ENCODE data around the gene IL17F. TPM values are rescaled to one million over a fixed set of nuclear protein-coding genes. Genes with fewer than 3 reads are reported as not detected.

Gene IL17F
- polyA plus RNA-seq, 1 donor from 2014 or later = not detected

DNA sequence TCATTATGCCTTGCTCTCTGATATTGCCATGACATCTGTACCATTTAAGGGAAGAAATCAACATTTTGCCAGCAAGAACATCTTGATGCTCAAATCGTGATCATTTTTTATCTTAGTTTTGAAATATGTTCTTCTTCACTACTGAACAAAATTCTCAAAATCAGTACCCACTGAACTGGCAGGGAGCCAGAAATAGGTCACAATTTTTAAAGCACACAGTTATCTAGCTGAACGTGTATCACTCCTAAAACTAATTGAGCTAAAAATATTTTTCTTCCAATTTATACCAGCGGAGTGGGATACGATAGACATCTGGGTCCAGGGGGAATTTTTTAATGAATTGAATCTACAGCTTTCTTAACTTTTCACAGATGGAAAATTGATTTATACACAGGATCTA lies 11.3 kb downstream of the IL17F start:
- no peak overlapping the region for H3K9ac ChIP-seq (ENCODE audit: low read length)
- no peak overlapping the region for H3K4me3 ChIP-seq (ENCODE audit: low read length)
- H2AFZ ChIP-seq (ENCODE audit: low read depth, low read length) = no peak overlapping the region
- TF ChIP-seq TAF1 (IDR thresholded peaks at IDR 0.05; ENCODE audit: low read depth) (no peak), RAD21 (conservative IDR thresholded peaks at IDR 0.05) (no peak), EP300 (conservative IDR thresholded peaks at IDR 0.05; ENCODE audit: poor library complexity, severe bottlenecking) (no peak), MXI1 (conservative IDR thresholded peaks at IDR 0.05; ENCODE audit: poor library complexity, severe bottlenecking) (no peak)
- TF ChIP-seq, protein P1, sequence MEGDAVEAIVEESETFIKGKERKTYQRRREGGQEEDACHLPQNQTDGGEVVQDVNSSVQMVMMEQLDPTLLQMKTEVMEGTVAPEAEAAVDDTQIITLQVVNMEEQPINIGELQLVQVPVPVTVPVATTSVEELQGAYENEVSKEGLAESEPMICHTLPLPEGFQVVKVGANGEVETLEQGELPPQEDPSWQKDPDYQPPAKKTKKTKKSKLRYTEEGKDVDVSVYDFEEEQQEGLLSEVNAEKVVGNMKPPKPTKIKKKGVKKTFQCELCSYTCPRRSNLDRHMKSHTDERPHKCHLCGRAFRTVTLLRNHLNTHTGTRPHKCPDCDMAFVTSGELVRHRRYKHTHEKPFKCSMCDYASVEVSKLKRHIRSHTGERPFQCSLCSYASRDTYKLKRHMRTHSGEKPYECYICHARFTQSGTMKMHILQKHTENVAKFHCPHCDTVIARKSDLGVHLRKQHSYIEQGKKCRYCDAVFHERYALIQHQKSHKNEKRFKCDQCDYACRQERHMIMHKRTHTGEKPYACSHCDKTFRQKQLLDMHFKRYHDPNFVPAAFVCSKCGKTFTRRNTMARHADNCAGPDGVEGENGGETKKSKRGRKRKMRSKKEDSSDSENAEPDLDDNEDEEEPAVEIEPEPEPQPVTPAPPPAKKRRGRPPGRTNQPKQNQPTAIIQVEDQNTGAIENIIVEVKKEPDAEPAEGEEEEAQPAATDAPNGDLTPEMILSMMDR (IDR thresholded peaks at IDR 0.05; ENCODE audit: poor library complexity, severe bottlenecking) = no peak
- no peaks in the 10 kb centered on the region for H3K79me2 ChIP-seq (replicated peaks; ENCODE audit: insufficient read depth, low read length)
- no peak overlapping the region for H3K27ac ChIP-seq (ENCODE audit: low read length)
- H3K36me3 ChIP-seq (ENCODE audit: insufficient read depth, low read length) = no peaks in the 10 kb centered on the region
- H3F3A ChIP-seq (ENCODE audit: insufficient read depth, low read length, poor library complexity, severe bottlenecking) = no peaks in the 10 kb centered on the region
- no peaks in the 10 kb centered on the region for H3K27me3 ChIP-seq (ENCODE audit: insufficient read depth, low read depth, low read length)
- H3K9me3 ChIP-seq (ENCODE audit: low read length) = no peaks in the 10 kb centered on the region
- H4K20me1 ChIP-seq (ENCODE audit: insufficient read depth) = no peaks in the 10 kb centered on the region
- no peaks in the 10 kb centered on the region for H3K9me2 ChIP-seq (ENCODE audit: insufficient read depth, low read length)
- no peak overlapping the region for H3K4me2 ChIP-seq (ENCODE audit: low read length)

DNA sequence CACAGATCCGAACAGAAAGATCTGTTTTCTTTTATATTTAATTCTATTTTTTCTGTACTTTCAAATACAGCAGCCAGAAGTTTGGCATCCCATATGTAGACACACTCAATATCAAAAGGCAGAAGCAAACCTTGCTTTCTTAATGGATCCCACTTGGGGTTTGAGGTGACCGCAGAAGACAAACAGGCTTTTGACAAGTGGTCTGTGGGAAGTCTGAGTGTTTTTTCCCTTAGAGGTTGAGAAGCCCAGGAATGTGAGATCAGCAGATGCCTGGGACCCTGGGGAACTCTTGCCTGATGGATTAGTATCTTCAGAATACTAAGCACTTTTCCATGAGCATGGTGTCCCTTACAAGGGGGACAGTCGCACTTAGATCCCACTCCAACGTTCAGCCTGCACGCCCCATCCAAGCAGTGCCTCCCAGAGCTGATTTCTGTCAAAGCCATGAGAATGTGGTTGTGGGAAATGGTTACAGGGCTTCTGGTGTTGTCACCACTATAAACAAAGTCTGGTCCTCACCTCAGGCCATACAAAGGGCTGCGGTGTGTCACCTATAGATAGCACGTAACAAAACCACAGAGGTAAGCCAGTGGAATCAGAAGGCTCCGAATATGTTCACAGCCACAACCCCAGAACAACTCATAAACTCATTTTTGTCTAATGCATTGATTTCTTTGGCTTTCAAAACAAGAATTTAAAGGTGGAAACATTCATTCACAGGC lies 12.7 kb downstream of the IL17F start:
- Histone ChIP-seq H3K4me2 (ENCODE audit: low read length) (no peak overlapping the region), H3F3A (ENCODE audit: insufficient read depth, low read length, poor library complexity, severe bottlenecking) (no peaks in the 10 kb centered on the region), H3K79me2 (replicated peaks; ENCODE audit: insufficient read depth, low read length) (no peaks in the 10 kb centered on the region), H3K9me2 (ENCODE audit: insufficient read depth, low read length) (no peaks in the 10 kb centered on the region), H3K27ac (ENCODE audit: low read length) (no peak overlapping the region), H3K36me3 (ENCODE audit: insufficient read depth, low read length) (no peaks in the 10 kb centered on the region), H2AFZ (ENCODE audit: low read depth, low read length) (no peak overlapping the region), H4K20me1 (ENCODE audit: insufficient read depth) (no peaks in the 10 kb centered on the region), H3K4me3 (ENCODE audit: low read length) (no peak overlapping the region), H3K9ac (ENCODE audit: low read length) (no peak overlapping the region), H3K27me3 (ENCODE audit: insufficient read depth, low read depth, low read length) (no peaks in the 10 kb centered on the region), H3K9me3 (ENCODE audit: low read length) (no peaks in the 10 kb centered on the region)
- TF ChIP-seq, protein P1 (IDR thresholded peaks at IDR 0.05; ENCODE audit: poor library complexity, severe bottlenecking) = no peak
- TF ChIP-seq SMC3 (conservative IDR thresholded peaks at IDR 0.05; ENCODE audit: poor library complexity) = no peak
- no peak for TF ChIP-seq POLR2AphosphoS5 (IDR thresholded peaks at IDR 0.05)
- TF ChIP-seq EP300 (conservative IDR thresholded peaks at IDR 0.05; ENCODE audit: poor library complexity, severe bottlenecking) = no peak

DNA sequence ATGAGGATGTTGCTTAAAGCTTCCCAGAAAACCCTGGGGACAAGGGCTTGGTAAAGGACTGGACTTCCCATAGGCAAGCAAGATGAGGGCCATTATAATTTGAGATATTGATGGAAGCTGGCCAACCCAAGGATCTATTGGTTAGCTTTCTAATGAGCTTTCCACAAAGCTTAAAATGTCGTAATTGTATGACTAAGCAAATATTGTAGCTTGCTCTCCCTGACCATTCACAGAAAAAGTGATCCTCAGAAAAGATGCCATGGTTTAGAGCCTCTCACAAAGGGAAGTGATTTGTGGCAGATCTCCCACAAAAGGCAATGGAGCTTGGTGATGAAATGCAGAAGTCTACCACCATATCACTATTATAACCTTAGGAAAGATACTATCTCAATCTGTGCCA lies 13.6 kb downstream of the IL17F start:
- no peak for TF ChIP-seq TAF1 (IDR thresholded peaks at IDR 0.05; ENCODE audit: low read depth)
- no peak for TF ChIP-seq MXI1 (conservative IDR thresholded peaks at IDR 0.05; ENCODE audit: poor library complexity, severe bottlenecking)
- no peak for TF ChIP-seq POLR2AphosphoS5 (IDR thresholded peaks at IDR 0.05)
- TF ChIP-seq EZH2 (IDR thresholded peaks at IDR 0.05; ENCODE audit: borderline replicate concordance, insufficient read depth, low read length, poor library complexity, severe bottlenecking) = no peak
- TF ChIP-seq RAD21 (conservative IDR thresholded peaks at IDR 0.05) = no peak
- TF ChIP-seq, protein P1 (IDR thresholded peaks at IDR 0.05; ENCODE audit: poor library complexity, severe bottlenecking) = no peak
- no peak for TF ChIP-seq EP300 (conservative IDR thresholded peaks at IDR 0.05; ENCODE audit: poor library complexity, severe bottlenecking)
- TF ChIP-seq, protein P2, sequence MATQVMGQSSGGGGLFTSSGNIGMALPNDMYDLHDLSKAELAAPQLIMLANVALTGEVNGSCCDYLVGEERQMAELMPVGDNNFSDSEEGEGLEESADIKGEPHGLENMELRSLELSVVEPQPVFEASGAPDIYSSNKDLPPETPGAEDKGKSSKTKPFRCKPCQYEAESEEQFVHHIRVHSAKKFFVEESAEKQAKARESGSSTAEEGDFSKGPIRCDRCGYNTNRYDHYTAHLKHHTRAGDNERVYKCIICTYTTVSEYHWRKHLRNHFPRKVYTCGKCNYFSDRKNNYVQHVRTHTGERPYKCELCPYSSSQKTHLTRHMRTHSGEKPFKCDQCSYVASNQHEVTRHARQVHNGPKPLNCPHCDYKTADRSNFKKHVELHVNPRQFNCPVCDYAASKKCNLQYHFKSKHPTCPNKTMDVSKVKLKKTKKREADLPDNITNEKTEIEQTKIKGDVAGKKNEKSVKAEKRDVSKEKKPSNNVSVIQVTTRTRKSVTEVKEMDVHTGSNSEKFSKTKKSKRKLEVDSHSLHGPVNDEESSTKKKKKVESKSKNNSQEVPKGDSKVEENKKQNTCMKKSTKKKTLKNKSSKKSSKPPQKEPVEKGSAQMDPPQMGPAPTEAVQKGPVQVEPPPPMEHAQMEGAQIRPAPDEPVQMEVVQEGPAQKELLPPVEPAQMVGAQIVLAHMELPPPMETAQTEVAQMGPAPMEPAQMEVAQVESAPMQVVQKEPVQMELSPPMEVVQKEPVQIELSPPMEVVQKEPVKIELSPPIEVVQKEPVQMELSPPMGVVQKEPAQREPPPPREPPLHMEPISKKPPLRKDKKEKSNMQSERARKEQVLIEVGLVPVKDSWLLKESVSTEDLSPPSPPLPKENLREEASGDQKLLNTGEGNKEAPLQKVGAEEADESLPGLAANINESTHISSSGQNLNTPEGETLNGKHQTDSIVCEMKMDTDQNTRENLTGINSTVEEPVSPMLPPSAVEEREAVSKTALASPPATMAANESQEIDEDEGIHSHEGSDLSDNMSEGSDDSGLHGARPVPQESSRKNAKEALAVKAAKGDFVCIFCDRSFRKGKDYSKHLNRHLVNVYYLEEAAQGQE (IDR thresholded peaks at IDR 0.05; ENCODE audit: borderline replicate concordance) = no peak
- no peak for TF ChIP-seq SMC3 (conservative IDR thresholded peaks at IDR 0.05; ENCODE audit: poor library complexity)
- H3K4me3 ChIP-seq (ENCODE audit: low read length) = no peak overlapping the region

More for the DNA sequence above, 13.6 kb downstream of the IL17F start:
- H3K36me3 ChIP-seq (ENCODE audit: insufficient read depth, low read length) = no peaks in the 10 kb centered on the region
- no peaks in the 10 kb centered on the region for H3K79me2 ChIP-seq (replicated peaks; ENCODE audit: insufficient read depth, low read length)
- H3K9ac ChIP-seq (ENCODE audit: low read length) = no peak overlapping the region
- H4K20me1 ChIP-seq (ENCODE audit: insufficient read depth) = no peaks in the 10 kb centered on the region
- H2AFZ ChIP-seq (ENCODE audit: low read depth, low read length) = no peak overlapping the region
- H3K9me3 ChIP-seq (ENCODE audit: low read length) = no peaks in the 10 kb centered on the region
- H3K9me2 ChIP-seq (ENCODE audit: insufficient read depth, low read length) = no peaks in the 10 kb centered on the region
- no peak overlapping the region for H3K27ac ChIP-seq (ENCODE audit: low read length)
- H3K4me2 ChIP-seq (ENCODE audit: low read length) = no peak overlapping the region
- no peaks in the 10 kb centered on the region for H3F3A ChIP-seq (ENCODE audit: insufficient read depth, low read length, poor library complexity, severe bottlenecking)
- no peaks in the 10 kb centered on the region for H3K27me3 ChIP-seq (ENCODE audit: insufficient read depth, low read depth, low read length)

Measured in neural cell (in vitro differentiated cells).